K562 (cell line): ENCODE results near the gene BMP8B. TPM values are rescaled to one million over a fixed set of nuclear protein-coding genes. Genes with fewer than 3 reads are reported as not detected.
A peak's percentile ranks its signal among the peaks of the same experiment; 100 is the strongest.

Experiments
- ATF6 ChIP-seq: sonication (generic); formaldehyde crosslinking; IDR thresholded peaks from 2 replicates; pipeline ENCODE4 v1.4.0; 2020; ENCODE audit warnings: mild to moderate bottlenecking, missing genetic modification reagents
- CHD4 ChIP-seq: fragments of 200-600 bp; sonication (generic); IDR thresholded peaks from 3 replicates; pipeline ENCODE4 v1.6.1; 2012; ENCODE audit warnings: low read depth, mild to moderate bottlenecking, mixed read lengths, low read length, inconsistent platforms; ENCODE audit not compliant: insufficient read depth, insufficient replicate concordance, poor library complexity, severe bottlenecking
- GABPB1 ChIP-seq: sonication (generic); formaldehyde crosslinking; IDR thresholded peaks from 2 replicates; pipeline ENCODE4 v1.8.0; 2022; ENCODE audit warnings: mild to moderate bottlenecking, missing genetic modification reagents
- GTF2E2 ChIP-seq: fragments of 200-800 bp; sonication (Bioruptor generic); IDR thresholded peaks from 2 replicates; pipeline ENCODE4 v1.6.1; 2016; ENCODE audit warnings: missing genetic modification characterization, missing compliant biosample characterization
- GTF2F1 ChIP-seq: IDR thresholded peaks from 2 replicates; pipeline ENCODE4 v1.6.1; 2011; ENCODE audit warnings: low read depth, low read length, improper control_type of control experiment
- HCFC1 ChIP-seq: IDR thresholded peaks from 2 replicates; pipeline ENCODE4 v1.6.1; 2012; ENCODE audit warnings: low read depth, low read length, improper control_type of control experiment
- RCOR1 ChIP-seq, 2 experiments: IDR thresholded peaks; 2 replicates each; pipeline ENCODE4 v1.6.1; 2012; ENCODE audit warnings: low read depth in 2 of 2, low read length in 2 of 2, borderline replicate concordance in 1 of 2, improper control_type of control experiment in 1 of 2
- RNF2 ChIP-seq: sonication (generic); IDR thresholded peaks from 2 replicates; pipeline ENCODE4 v1.6.1; 2016
- SRSF7 ChIP-seq: fragments of 200-400 bp; formaldehyde crosslinking; optimal IDR thresholded peaks from 2 replicates; pipeline ENCODE3; 2017; ENCODE audit warnings: mild to moderate bottlenecking, low read depth, low read length
- SUPT5H ChIP-seq: fragments of 450-650 bp; IDR thresholded peaks from 2 replicates; pipeline ENCODE4 v1.6.1; 2016
- TCF7 ChIP-seq: sonication (generic); IDR thresholded peaks from 2 replicates; pipeline ENCODE4 v1.6.1; 2016; ENCODE audit warnings: antibody characterized with exemption, borderline replicate concordance
- TOE1 ChIP-seq, 2 experiments: fragments of 450-650 bp in 1 of 2; sonication (generic) in 1 of 2; formaldehyde crosslinking in 1 of 2; IDR thresholded peaks; 2 replicates each; pipeline versions ENCODE4 v1.7.1 to v1.8.0; 2016 to 2022; ENCODE audit warnings: borderline replicate concordance in 2 of 2, mild to moderate bottlenecking in 2 of 2, antibody characterized with exemption in 1 of 2, inconsistent platforms in 1 of 2, low read depth in 1 of 2, missing genetic modification reagents in 1 of 2, moderate library complexity in 1 of 2
- polyA plus RNA-seq, 8 experiments: library from polyadenylated mRNA; depleted of rRNA in 4 of 8; stranded (reverse) in 5 of 8; unstranded in 3 of 8; fragments of >200 nt; fragmentation: Nextera tagmentation in 2 of 8; fragmentation: Illumina TruSeq in 1 of 8; extraction: Ambion mirVana in 2 of 8; extraction: Trizol in 1 of 8; gene quantifications; 2 replicates each; pipeline versions ENCODE4 v1.2.1 to v1.2.3, GENCODE V29; 2011 to 2014; ENCODE audit warnings: inconsistent platforms in 1 of 8, missing spikeins in 1 of 8
- total RNA-seq, 7 experiments: library from RNA; depleted of rRNA in 6 of 7; stranded (reverse); fragments of >200 nt in 6 of 7; fragmentation: Illumina TruSeq in 2 of 7; extraction: Trizol in 2 of 7; gene quantifications; 2 replicates each; pipeline versions ENCODE4 v1.2.1 to v1.2.3, GENCODE V29; 2011 to 2021; ENCODE audit warnings: low replicate concordance in 1 of 7
- TF ChIP-seq, protein P1 (sequence below): fragments of 450-650 bp; IDR thresholded peaks from 2 replicates; pipeline ENCODE4 v1.7.1; 2018; ENCODE audit warnings: mild to moderate bottlenecking, low read depth; ENCODE audit not compliant: partially characterized antibody
- TF ChIP-seq, protein P2 (sequence below): sonication (generic); formaldehyde crosslinking; IDR thresholded peaks from 2 replicates; pipeline ENCODE4 v1.8.0; 2023; ENCODE audit warnings: mild to moderate bottlenecking, missing genetic modification reagents
- TF ChIP-seq, protein P3 (sequence below): fragments of 250-450 bp; sonication (Bioruptor Pico); IDR thresholded peaks from 2 replicates; pipeline ENCODE4 v1.5.0; 2022; ENCODE audit warnings: mild to moderate bottlenecking

Gene BMP8B
- total and polyA plus RNA-seq, 9 of the 15 experiments (the other 6 are each of a cell fraction or from before 2014, with no cell fraction given): 0.03 to 0.33 (median 0.14) TPM

GRCh38 chr1:39738622-39739366, 49.9 kb downstream of the BMP8B start, which contains the start of gene PPIE (continued):
- peak; percentile 36; the same call in 1 of the 2 replicates for TF ChIP-seq RNF2
- TF ChIP-seq, protein P1, sequence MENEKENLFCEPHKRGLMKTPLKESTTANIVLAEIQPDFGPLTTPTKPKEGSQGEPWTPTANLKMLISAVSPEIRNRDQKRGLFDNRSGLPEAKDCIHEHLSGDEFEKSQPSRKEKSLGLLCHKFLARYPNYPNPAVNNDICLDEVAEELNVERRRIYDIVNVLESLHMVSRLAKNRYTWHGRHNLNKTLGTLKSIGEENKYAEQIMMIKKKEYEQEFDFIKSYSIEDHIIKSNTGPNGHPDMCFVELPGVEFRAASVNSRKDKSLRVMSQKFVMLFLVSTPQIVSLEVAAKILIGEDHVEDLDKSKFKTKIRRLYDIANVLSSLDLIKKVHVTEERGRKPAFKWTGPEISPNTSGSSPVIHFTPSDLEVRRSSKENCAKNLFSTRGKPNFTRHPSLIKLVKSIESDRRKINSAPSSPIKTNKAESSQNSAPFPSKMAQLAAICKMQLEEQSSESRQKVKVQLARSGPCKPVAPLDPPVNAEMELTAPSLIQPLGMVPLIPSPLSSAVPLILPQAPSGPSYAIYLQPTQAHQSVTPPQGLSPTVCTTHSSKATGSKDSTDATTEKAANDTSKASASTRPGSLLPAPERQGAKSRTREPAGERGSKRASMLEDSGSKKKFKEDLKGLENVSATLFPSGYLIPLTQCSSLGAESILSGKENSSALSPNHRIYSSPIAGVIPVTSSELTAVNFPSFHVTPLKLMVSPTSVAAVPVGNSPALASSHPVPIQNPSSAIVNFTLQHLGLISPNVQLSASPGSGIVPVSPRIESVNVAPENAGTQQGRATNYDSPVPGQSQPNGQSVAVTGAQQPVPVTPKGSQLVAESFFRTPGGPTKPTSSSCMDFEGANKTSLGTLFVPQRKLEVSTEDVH: peak; percentile 73
- TF ChIP-seq GTF2F1: no peak
- peak; percentile 39; the same call in 1 of the 2 replicates for TF ChIP-seq TCF7
- TF ChIP-seq SUPT5H: peak; percentile 96
- peak; percentile 90 for TF ChIP-seq GABPB1 (CRISPR knock-in tag)
- TF ChIP-seq, protein P2, sequence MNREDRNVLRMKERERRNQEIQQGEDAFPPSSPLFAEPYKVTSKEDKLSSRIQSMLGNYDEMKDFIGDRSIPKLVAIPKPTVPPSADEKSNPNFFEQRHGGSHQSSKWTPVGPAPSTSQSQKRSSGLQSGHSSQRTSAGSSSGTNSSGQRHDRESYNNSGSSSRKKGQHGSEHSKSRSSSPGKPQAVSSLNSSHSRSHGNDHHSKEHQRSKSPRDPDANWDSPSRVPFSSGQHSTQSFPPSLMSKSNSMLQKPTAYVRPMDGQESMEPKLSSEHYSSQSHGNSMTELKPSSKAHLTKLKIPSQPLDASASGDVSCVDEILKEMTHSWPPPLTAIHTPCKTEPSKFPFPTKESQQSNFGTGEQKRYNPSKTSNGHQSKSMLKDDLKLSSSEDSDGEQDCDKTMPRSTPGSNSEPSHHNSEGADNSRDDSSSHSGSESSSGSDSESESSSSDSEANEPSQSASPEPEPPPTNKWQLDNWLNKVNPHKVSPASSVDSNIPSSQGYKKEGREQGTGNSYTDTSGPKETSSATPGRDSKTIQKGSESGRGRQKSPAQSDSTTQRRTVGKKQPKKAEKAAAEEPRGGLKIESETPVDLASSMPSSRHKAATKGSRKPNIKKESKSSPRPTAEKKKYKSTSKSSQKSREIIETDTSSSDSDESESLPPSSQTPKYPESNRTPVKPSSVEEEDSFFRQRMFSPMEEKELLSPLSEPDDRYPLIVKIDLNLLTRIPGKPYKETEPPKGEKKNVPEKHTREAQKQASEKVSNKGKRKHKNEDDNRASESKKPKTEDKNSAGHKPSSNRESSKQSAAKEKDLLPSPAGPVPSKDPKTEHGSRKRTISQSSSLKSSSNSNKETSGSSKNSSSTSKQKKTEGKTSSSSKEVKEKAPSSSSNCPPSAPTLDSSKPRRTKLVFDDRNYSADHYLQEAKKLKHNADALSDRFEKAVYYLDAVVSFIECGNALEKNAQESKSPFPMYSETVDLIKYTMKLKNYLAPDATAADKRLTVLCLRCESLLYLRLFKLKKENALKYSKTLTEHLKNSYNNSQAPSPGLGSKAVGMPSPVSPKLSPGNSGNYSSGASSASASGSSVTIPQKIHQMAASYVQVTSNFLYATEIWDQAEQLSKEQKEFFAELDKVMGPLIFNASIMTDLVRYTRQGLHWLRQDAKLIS (CRISPR knock-in tag): 0 out of 2 replicates have a peak, but pooled peaks have one; percentile 79
- peak in 1 of 2 experiments; percentile 54; a peak in 2 of 4 replicates for TF ChIP-seq RCOR1 (IDR thresholded peaks at IDR 0.05; ENCODE audit: borderline replicate concordance in 1 of 2, low read depth in 2 of 2, low read length in 2 of 2)
- TF ChIP-seq HCFC1: peak; percentile 64
- no peak for TF ChIP-seq CHD4
- 0 out of 2 replicates have a peak, but pooled peaks have one; percentile 13 for TF ChIP-seq TOE1 (IDR thresholded peaks at IDR 0.05; ENCODE audit: borderline replicate concordance)
- TF ChIP-seq TOE1 (CRISPR knock-in tag; IDR thresholded peaks at IDR 0.05; ENCODE audit: borderline replicate concordance, low read depth): no peak
- TF ChIP-seq, protein P3, sequence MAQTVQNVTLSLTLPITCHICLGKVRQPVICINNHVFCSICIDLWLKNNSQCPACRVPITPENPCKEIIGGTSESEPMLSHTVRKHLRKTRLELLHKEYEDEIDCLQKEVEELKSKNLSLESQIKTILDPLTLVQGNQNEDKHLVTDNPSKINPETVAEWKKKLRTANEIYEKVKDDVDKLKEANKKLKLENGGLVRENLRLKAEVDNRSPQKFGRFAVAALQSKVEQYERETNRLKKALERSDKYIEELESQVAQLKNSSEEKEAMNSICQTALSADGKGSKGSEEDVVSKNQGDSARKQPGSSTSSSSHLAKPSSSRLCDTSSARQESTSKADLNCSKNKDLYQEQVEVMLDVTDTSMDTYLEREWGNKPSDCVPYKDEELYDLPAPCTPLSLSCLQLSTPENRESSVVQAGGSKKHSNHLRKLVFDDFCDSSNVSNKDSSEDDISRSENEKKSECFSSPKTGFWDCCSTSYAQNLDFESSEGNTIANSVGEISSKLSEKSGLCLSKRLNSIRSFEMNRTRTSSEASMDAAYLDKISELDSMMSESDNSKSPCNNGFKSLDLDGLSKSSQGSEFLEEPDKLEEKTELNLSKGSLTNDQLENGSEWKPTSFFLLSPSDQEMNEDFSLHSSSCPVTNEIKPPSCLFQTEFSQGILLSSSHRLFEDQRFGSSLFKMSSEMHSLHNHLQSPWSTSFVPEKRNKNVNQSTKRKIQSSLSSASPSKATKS (CRISPR knock-in tag): no peak
- 0 out of 2 replicates have a peak, but pooled peaks have one; percentile 79 for TF ChIP-seq ATF6
- peak; percentile 70; the same call in 1 of the 2 replicates for TF ChIP-seq GTF2E2
- TF ChIP-seq SRSF7: no peak
